ENCODE results near the gene VAMP7. TPM values are rescaled to one million over a fixed set of nuclear protein-coding genes. Genes with fewer than 3 reads are reported as not detected.

VAMP7 gene
- total and polyA plus RNA-seq, 10 of the 15 experiments (the other 5 are each of a cell fraction or from before 2014, with no cell fraction given) = 15.1 to 52.4 (median 35.8) TPM

DNA sequence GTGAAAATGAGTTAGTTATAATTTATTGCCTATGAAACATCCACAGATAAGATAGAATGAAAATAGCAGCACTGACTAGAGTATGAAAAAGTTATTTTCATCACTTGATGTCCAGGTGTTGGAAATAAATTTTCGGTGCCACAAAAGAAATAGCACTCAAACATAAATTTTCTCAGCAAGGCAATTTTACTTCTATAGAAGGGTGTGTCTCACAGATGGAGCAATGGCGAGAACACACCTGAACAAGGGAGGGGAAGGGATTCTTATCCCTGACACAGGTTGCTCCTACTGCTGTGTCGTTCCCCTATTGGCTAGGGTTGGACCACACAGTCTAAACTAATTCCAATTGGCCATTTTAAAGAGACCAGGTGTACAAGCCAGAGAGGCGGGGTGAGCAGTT lies 13.3 kb upstream of the VAMP7 start:
- H4K20me1 ChIP-seq (ENCODE audit: control insufficient read depth, insufficient read depth) = no peaks in the 10 kb centered on the region
- ATAC-seq (no peak), DNase-seq (ENCODE audit: low read depth, low spot score) (no peak), FAIRE-seq (no peak)
- no peaks in the 10 kb centered on the region for H3K36me3 ChIP-seq (ENCODE audit: control insufficient read depth in 2 of 2, insufficient read depth in 2 of 2, low read length in 1 of 2)
- in situ Hi-C loops (cut with MboI) (no loop called here), intact Hi-C loops (cut with micrococcal nuclease; ENCODE audit: unreplicated experiment) (no loop called here)
- H3K4me3 ChIP-seq = no peak overlapping the region
- no TSS peak for BruUV-seq (replicated peaks)
- H3K27ac ChIP-seq (ENCODE audit: control insufficient read depth, insufficient read depth) = no peak overlapping the region
- no peaks in the 10 kb centered on the region for H3K27me3 ChIP-seq (replicated peaks in 1 of 2; ENCODE audit: control insufficient read depth in 2 of 2, insufficient read depth in 2 of 2, low read length in 1 of 2)
- RAD21 ChIA-PET (ENCODE audit: unreplicated experiment) = no interaction called here
- SMC1A ChIA-PET (ENCODE audit: uncharacterized antibody, unreplicated experiment) = no interaction called here
- H3K79me2 ChIP-seq (ENCODE audit: control insufficient read depth, insufficient read depth, low read length) = no peaks in the 10 kb centered on the region
- H3K9me3 ChIP-seq (replicated peaks; ENCODE audit: control insufficient read depth, insufficient read depth, low read length) = no peaks in the 10 kb centered on the region; the same call in 2 of the 3 replicates
- H2AFZ ChIP-seq (ENCODE audit: control insufficient read depth, low read depth, low read length) = no peak overlapping the region
- no peak for TF ChIP-seq SMC3 (IDR thresholded peaks at IDR 0.05; ENCODE audit: borderline replicate concordance, low read length)
- TF ChIP-seq BMI1 (IDR thresholded peaks at IDR 0.05; ENCODE audit: borderline replicate concordance) = no peak
- TF ChIP-seq RUNX3 (IDR thresholded peaks at IDR 0.05; ENCODE audit: low read length) = no peak
- no peak for TF ChIP-seq CBX5 (IDR thresholded peaks at IDR 0.05; ENCODE audit: low read depth)
- TF ChIP-seq MEF2B (IDR thresholded peaks at IDR 0.05; ENCODE audit: partially characterized antibody, poor library complexity, severe bottlenecking) = no peak
- TF ChIP-seq SMAD1 (IDR thresholded peaks at IDR 0.05; ENCODE audit: low read depth, partially characterized antibody) = no peak
- no peak for TF ChIP-seq MEF2A (IDR thresholded peaks at IDR 0.05; ENCODE audit: insufficient read depth, low read depth, low read length)
- TF ChIP-seq, protein P1, sequence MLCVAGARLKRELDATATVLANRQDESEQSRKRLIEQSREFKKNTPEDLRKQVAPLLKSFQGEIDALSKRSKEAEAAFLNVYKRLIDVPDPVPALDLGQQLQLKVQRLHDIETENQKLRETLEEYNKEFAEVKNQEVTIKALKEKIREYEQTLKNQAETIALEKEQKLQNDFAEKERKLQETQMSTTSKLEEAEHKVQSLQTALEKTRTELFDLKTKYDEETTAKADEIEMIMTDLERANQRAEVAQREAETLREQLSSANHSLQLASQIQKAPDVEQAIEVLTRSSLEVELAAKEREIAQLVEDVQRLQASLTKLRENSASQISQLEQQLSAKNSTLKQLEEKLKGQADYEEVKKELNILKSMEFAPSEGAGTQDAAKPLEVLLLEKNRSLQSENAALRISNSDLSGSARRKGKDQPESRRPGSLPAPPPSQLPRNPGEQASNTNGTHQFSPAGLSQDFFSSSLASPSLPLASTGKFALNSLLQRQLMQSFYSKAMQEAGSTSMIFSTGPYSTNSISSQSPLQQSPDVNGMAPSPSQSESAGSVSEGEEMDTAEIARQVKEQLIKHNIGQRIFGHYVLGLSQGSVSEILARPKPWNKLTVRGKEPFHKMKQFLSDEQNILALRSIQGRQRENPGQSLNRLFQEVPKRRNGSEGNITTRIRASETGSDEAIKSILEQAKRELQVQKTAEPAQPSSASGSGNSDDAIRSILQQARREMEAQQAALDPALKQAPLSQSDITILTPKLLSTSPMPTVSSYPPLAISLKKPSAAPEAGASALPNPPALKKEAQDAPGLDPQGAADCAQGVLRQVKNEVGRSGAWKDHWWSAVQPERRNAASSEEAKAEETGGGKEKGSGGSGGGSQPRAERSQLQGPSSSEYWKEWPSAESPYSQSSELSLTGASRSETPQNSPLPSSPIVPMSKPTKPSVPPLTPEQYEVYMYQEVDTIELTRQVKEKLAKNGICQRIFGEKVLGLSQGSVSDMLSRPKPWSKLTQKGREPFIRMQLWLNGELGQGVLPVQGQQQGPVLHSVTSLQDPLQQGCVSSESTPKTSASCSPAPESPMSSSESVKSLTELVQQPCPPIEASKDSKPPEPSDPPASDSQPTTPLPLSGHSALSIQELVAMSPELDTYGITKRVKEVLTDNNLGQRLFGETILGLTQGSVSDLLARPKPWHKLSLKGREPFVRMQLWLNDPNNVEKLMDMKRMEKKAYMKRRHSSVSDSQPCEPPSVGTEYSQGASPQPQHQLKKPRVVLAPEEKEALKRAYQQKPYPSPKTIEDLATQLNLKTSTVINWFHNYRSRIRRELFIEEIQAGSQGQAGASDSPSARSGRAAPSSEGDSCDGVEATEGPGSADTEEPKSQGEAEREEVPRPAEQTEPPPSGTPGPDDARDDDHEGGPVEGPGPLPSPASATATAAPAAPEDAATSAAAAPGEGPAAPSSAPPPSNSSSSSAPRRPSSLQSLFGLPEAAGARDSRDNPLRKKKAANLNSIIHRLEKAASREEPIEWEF (IDR thresholded peaks at IDR 0.05; ENCODE audit: insufficient replicate concordance, low read depth, low read length) = no peak
- no peak for TF ChIP-seq SRF (IDR thresholded peaks at IDR 0.05; ENCODE audit: low read depth in 2 of 2, low read length in 2 of 2)
- no peak for TF ChIP-seq IRF4 (IDR thresholded peaks at IDR 0.05; ENCODE audit: low read depth, low read length)
- no peak for TF ChIP-seq PBX3 (IDR thresholded peaks at IDR 0.05; ENCODE audit: insufficient replicate concordance, low read depth, low read length)
- no peak for TF ChIP-seq HCFC1 (IDR thresholded peaks at IDR 0.05; ENCODE audit: low read length)
- TF ChIP-seq WRNIP1 (IDR thresholded peaks at IDR 0.05; ENCODE audit: borderline replicate concordance, low read depth, low read length) = no peak
- no peak for TF ChIP-seq RELA (IDR thresholded peaks at IDR 0.05; ENCODE audit: borderline replicate concordance, partially characterized antibody)
- no peak for TF ChIP-seq POLR2AphosphoS2 (IDR thresholded peaks at IDR 0.05; ENCODE audit: low read depth, low read length)
- TF ChIP-seq PAX8 (IDR thresholded peaks at IDR 0.05) = no peak
- POLR2A ChIA-PET = no interaction called here
- no peaks in the 10 kb centered on the region for H3K4me1 ChIP-seq (ENCODE audit: control insufficient read depth, insufficient read depth, low read length)
- CTCF ChIA-PET = no interaction called here
- 25% methylated on average over 4 of the region's 4 CpGs for WGBS (ENCODE audit: insufficient coverage, insufficient replicate concordance, low lambda C conversion rate, missing lambda C conversion rate)
- H3K4me2 ChIP-seq (ENCODE audit: control insufficient read depth, insufficient read depth) = no peak overlapping the region
- H3K9ac ChIP-seq (ENCODE audit: control insufficient read depth, insufficient read depth, low read length) = no peak overlapping the region

Data from GM12878 (cell line).